Neural crest cell (in vitro differentiated cells): Measurements from ENCODE around the gene RPRD1A. TPM values are rescaled to one million over a fixed set of nuclear protein-coding genes. Genes with fewer than 3 reads are reported as not detected.
A peak's percentile ranks its signal among the peaks of the same experiment; 100 is the strongest.

Source experiments
- DNase-seq: peaks from one replicate; pipeline ENCODE4 v3.0.0; 2021; ENCODE audit warnings: low read depth, mixed read lengths, low spot score
- H3K27ac Mint-ChIP-seq: one replicate; pipeline ENCODE4 v1.8.0; 2021; ENCODE audit warnings: mild to moderate bottlenecking, mixed read lengths; ENCODE audit not compliant: unreplicated experiment
- H3K27me3 Mint-ChIP-seq: 2 replicates; pipeline ENCODE4 v1.8.0; 2021; ENCODE audit warnings: low read depth, mild to moderate bottlenecking, mixed read lengths
- H3K36me3 Mint-ChIP-seq: 2 replicates; pipeline ENCODE4 v1.8.0; 2021; ENCODE audit warnings: low read depth, mild to moderate bottlenecking, mixed read lengths
- H3K4me1 Mint-ChIP-seq: 2 replicates; pipeline ENCODE4 v1.8.0; 2021; ENCODE audit warnings: mixed read lengths
- H3K4me3 Mint-ChIP-seq: one replicate; pipeline ENCODE4 v1.8.0; 2021; ENCODE audit warnings: mild to moderate bottlenecking, mixed read lengths
- H3K9me3 Mint-ChIP-seq: 2 replicates; pipeline ENCODE4 v1.8.0; 2021; ENCODE audit warnings: mixed read lengths
- total RNA-seq: library from RNA; stranded (reverse); gene quantifications from 2 replicates; pipeline ENCODE4 v1.2.1, GENCODE V29; 2021
- TF ChIP-seq, protein P1 (sequence below): fragments of 200-600 bp; sonication (generic); conservative IDR thresholded peaks from 2 replicates; pipeline ENCODE4 v1.5.0; 2021; ENCODE audit warnings: antibody characterized with exemption, mild to moderate bottlenecking

RPRD1A gene
- total RNA-seq, 1 donor from 2014 or later, result 76.3 TPM

GRCh38 chr18:36012891-36013290, 54.5 kb downstream of the RPRD1A start:
- H3K27ac Mint-ChIP-seq, result peak overlapping the region; percentile 10
- H3K4me1 Mint-ChIP-seq, result peaks cover 6% of the 10 kb centered on the region
- TF ChIP-seq, protein P1, sequence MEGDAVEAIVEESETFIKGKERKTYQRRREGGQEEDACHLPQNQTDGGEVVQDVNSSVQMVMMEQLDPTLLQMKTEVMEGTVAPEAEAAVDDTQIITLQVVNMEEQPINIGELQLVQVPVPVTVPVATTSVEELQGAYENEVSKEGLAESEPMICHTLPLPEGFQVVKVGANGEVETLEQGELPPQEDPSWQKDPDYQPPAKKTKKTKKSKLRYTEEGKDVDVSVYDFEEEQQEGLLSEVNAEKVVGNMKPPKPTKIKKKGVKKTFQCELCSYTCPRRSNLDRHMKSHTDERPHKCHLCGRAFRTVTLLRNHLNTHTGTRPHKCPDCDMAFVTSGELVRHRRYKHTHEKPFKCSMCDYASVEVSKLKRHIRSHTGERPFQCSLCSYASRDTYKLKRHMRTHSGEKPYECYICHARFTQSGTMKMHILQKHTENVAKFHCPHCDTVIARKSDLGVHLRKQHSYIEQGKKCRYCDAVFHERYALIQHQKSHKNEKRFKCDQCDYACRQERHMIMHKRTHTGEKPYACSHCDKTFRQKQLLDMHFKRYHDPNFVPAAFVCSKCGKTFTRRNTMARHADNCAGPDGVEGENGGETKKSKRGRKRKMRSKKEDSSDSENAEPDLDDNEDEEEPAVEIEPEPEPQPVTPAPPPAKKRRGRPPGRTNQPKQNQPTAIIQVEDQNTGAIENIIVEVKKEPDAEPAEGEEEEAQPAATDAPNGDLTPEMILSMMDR, result no peak
- H3K36me3 Mint-ChIP-seq, result peaks cover 5% of the 10 kb centered on the region
- H3K4me3 Mint-ChIP-seq, result no peak overlapping the region
- H3K27me3 Mint-ChIP-seq, result no peaks in the 10 kb centered on the region
- DNase-seq, result no peak
- H3K9me3 Mint-ChIP-seq, result no peaks in the 10 kb centered on the region

- H3K4me1 Mint-ChIP-seq, result no peaks in the 10 kb centered on the region
- no peak for DNase-seq
- H3K27ac Mint-ChIP-seq, result no peak overlapping the region
- H3K27me3 Mint-ChIP-seq, result no peaks in the 10 kb centered on the region
- TF ChIP-seq, protein P1, result no peak
- H3K4me3 Mint-ChIP-seq, result no peak overlapping the region
- no peaks in the 10 kb centered on the region for H3K9me3 Mint-ChIP-seq
- peaks cover 2% of the 10 kb centered on the region for H3K36me3 Mint-ChIP-seq
Observed at GRCh38 chr18:36009214-36009613, 58.1 kb downstream of the RPRD1A start.

GRCh38 chr18:36006997-36007396, 60.4 kb downstream of the RPRD1A start:
- Mint-ChIP-seq H3K9me3 (no peaks in the 10 kb centered on the region), H3K4me1 (no peaks in the 10 kb centered on the region), H3K27me3 (no peaks in the 10 kb centered on the region), H3K27ac (no peak overlapping the region), H3K4me3 (no peak overlapping the region), H3K36me3 (no peaks in the 10 kb centered on the region)
- DNase-seq, result no peak
- TF ChIP-seq, protein P1, result no peak

GRCh38 chr18:35999925-36000324, 67.4 kb downstream of the RPRD1A start:
- TF ChIP-seq, protein P1, result no peak
- Mint-ChIP-seq H3K27ac (no peak overlapping the region), H3K4me3 (no peak overlapping the region), H3K4me1 (no peaks in the 10 kb centered on the region), H3K27me3 (no peaks in the 10 kb centered on the region), H3K9me3 (no peaks in the 10 kb centered on the region), H3K36me3 (no peaks in the 10 kb centered on the region)
- DNase-seq, result no peak

- DNase-seq, result no peak
- Mint-ChIP-seq H3K4me3 (no peak overlapping the region), H3K27me3 (no peaks in the 10 kb centered on the region), H3K9me3 (no peaks in the 10 kb centered on the region), H3K4me1 (no peaks in the 10 kb centered on the region), H3K27ac (no peak overlapping the region), H3K36me3 (no peaks in the 10 kb centered on the region)
- TF ChIP-seq, protein P1, result peak; percentile 53
Observed at GRCh38 chr18:35998967-35999366, 68.4 kb downstream of the RPRD1A start.

DNA sequence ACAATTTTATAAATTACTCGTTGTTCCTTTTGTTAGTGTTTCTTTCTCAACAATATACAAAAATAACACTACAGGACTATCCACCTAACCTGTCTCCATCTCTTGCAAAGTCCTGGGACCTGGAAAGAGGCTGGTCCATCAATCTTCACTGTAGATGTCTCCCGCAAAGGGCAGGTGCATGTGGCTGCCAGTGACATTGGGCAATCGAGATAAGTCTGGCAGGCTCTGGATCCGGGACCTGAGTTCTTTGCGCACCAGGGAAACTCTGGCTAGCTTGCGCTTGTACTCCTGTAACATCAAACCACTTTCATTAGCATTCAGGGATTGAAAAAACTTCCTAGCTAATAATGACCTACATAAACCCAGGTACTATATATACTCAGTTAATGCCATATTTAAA, 74.3 kb downstream of the RPRD1A start:
- TF ChIP-seq, protein P1, result no peak
- Mint-ChIP-seq H3K27me3 (no peaks in the 10 kb centered on the region), H3K4me1 (no peaks in the 10 kb centered on the region), H3K9me3 (no peaks in the 10 kb centered on the region), H3K36me3 (no peaks in the 10 kb centered on the region), H3K4me3 (no peak overlapping the region), H3K27ac (no peak overlapping the region)
- DNase-seq, result no peak
